ENCODE data around the gene GMPPA.

DNA sequence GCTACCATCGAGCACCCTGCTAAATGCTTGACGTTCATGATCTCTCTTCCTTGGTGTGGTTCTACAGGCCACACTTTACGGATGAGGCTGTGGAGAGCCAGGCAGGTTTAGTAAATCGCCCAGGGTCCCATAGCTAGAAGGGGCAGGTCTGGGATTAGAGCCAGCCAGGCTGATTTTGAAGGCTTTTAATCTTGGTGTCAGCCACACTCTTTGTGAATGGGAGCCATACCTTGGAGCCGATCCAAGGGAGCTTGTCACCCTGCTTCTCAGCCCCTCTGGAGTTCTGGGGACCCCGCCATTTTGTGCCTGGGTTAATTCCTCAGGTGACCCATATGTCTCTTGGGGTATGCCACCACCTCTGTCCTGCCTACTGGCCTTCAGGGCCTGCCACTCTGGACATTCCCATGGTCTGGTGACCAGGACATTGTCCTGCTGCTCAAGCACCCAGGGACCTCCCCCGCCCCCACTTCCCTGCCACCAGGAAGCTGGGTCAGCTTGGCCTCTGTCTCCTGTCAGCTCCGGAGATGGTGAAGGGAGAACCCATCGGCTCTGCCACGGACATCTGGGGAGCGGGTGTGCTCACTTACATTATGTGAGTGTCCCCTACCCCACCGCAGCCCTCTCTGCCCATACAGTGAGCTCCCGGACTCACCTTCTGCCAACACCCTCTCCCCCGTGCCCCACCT, 7.3 kb upstream of the GMPPA start:
- TF ChIP-seq POLR2A (IDR thresholded peaks at IDR 0.05) (no peak), CTCF (IDR thresholded peaks at IDR 0.05) (no peak)
